H1 (cell line): Measurements from ENCODE around the gene C5AR2.

Source experiments
- CTCF ChIP-seq, 3 experiments: IDR thresholded peaks; 1 replicate in 2 of 3; 2 replicates in 1 of 3; pipeline versions ENCODE4 v1.5.1 to v1.6.1; 2011; ENCODE audit warnings: low read length in 3 of 3, mild to moderate bottlenecking in 3 of 3, inconsistent platforms in 2 of 3, low read depth in 1 of 3, moderate library complexity in 1 of 3; ENCODE audit not compliant: insufficient read depth in 1 of 3; ENCODE audit errors: control extremely low read depth in 1 of 3
- EGR1 ChIP-seq: IDR thresholded peaks from 2 replicates; pipeline ENCODE4 v1.6.1; 2011; ENCODE audit warnings: low read depth, low read length, borderline replicate concordance
- EZH2 ChIP-seq: fragments of 200-600 bp; sonication (generic); IDR thresholded peaks from 2 replicates; pipeline ENCODE4 v1.7.1; 2012; ENCODE audit warnings: low read depth, mild to moderate bottlenecking, moderate library complexity, low read length, inconsistent platforms; ENCODE audit not compliant: severe bottlenecking
- MAX ChIP-seq: IDR thresholded peaks from 2 replicates; pipeline ENCODE4 v1.6.1; 2012; ENCODE audit warnings: inconsistent platforms
- POLR2A ChIP-seq, 2 experiments: IDR thresholded peaks; 1 replicate in 1 of 2; 2 replicates in 1 of 2; pipeline ENCODE4 v1.6.1; 2011; ENCODE audit warnings: low read depth in 2 of 2, low read length in 2 of 2, mild to moderate bottlenecking in 2 of 2; ENCODE audit errors: control extremely low read depth in 1 of 2
- POU5F1 ChIP-seq: IDR thresholded peaks from 2 replicates; pipeline ENCODE4 v1.6.1; 2011; ENCODE audit warnings: low read depth, mild to moderate bottlenecking, low read length, moderate library complexity
- SIN3A ChIP-seq, 2 experiments: IDR thresholded peaks in 1 of 2; conservative IDR thresholded peaks in 1 of 2; 2 replicates each; pipeline ENCODE4 v1.6.1; 2011 to 2012; ENCODE audit warnings: low read length in 2 of 2, improper control_type of control experiment in 1 of 2, low read depth in 1 of 2, mild to moderate bottlenecking in 1 of 2

DNA sequence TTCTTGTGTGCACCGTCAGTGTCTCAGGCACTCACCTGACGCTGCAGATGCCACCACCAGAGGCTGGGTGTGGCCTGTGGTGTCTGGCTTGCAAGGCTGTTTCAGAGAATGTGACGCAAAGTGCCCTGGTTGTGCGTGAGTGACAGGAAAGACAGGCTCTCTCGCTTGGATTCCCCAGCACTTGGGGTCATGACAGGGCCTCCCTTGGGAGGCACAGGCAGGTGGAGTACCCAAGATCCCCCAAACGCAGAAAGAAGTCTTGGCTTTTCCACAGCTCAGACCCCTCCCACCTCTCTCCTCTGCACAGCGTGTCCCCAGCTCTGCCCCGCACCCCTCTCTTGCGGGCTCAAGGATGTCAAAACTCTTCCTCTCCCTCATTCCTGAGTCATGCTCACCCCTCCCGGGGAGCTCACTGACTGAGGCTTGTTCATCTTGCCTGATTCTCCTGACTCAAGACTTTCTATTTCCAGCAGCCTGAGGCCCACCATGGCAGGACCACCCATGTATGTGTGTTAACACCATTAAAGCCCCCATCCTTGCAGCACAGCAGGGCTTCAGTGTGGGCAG lies 38.2 kb downstream of the C5AR2 start:
- TF ChIP-seq EGR1 (no peak), CTCF (IDR thresholded peaks at IDR 0.05; ENCODE audit: control extremely low read depth in 1 of 3, insufficient read depth in 1 of 3, low read depth in 1 of 3, low read length in 3 of 3) (no peak), POLR2A (IDR thresholded peaks at IDR 0.05; ENCODE audit: control extremely low read depth in 1 of 2, low read depth in 2 of 2, low read length in 2 of 2) (no peak), MAX (no peak), EZH2 (no peak), POU5F1 (no peak), SIN3A (conservative IDR thresholded peaks at IDR 0.05 in 1 of 2, IDR thresholded peaks at IDR 0.05 in 1 of 2; ENCODE audit: low read depth in 1 of 2, low read length in 2 of 2) (no peak)
